Metanephros (tissue), 2 donors: Measurements from ENCODE around the gene CDCA8. TPM values are rescaled to one million over a fixed set of nuclear protein-coding genes. Genes with fewer than 3 reads are reported as not detected.

Experiments used
- small RNA-seq: library from RNA; depleted of rRNA; stranded (forward); fragments of <200 nt; gene quantifications from one replicate; pipeline ENCODE3, GENCODE V24; 2014; ENCODE audit warnings: low replicate concordance
- total RNA-seq: library from RNA; depleted of rRNA; stranded (reverse); fragments of >200 nt; gene quantifications from one replicate; pipeline ENCODE4 v1.2.3, GENCODE V29; 2014

CDCA8 gene
- total RNA-seq, result 5.4 TPM

GRCh38 chr1:37692078-37692833 lies at the start of gene CDCA8:
Gene CDCA8, plus strand, starts transcription at chr1:37692516. Its CDS starts 175 bp downstream, at chr1:37692691.

Small RNA genes lying within 50 kb of the gene (small RNA-seq; reads per million reads assigned to genes)
- not detected for gene RF00019

Other genes starting within 250 kb of the CDCA8 start
- 10.4 TPM for gene ZC3H12A, start 217.9 kb upstream of the CDCA8 start, total RNA-seq
- 56.1 TPM for gene MEAF6, start 177.8 kb upstream of the CDCA8 start, total RNA-seq
- 15.4 TPM for gene SNIP1, start 138.2 kb upstream of the CDCA8 start, total RNA-seq
- 10.7 TPM for gene DNALI1, start 135.6 kb upstream of the CDCA8 start, total RNA-seq
- gene GNL2, start 96.6 kb upstream of the CDCA8 start, total RNA-seq, result 62.0 TPM
- 2.2 TPM for gene RSPO1, start 57.6 kb upstream of the CDCA8 start, total RNA-seq
- 0.12 TPM for gene EPHA10, start 72.6 kb downstream of the CDCA8 start, total RNA-seq
- gene MANEAL, start 101.3 kb downstream of the CDCA8 start, total RNA-seq, result 5.8 TPM
- gene C1orf122, start 115.3 kb downstream of the CDCA8 start, total RNA-seq, result 17.0 TPM
- 10.0 TPM for gene YRDC, start 115.7 kb downstream of the CDCA8 start, total RNA-seq
- gene MTF1, start 167.1 kb downstream of the CDCA8 start, total RNA-seq, result 5.7 TPM